ACHN (cell line): ENCODE measurements around the gene ZC3H11A.
"Not testable (repeated sequence)": the region's sequence is repeated elsewhere in the genome, so short reads cannot be mapped to it uniquely, and the experiment has no call there.

Experiments used
- DNase-seq: peaks from one replicate; pipeline ENCODE4 v3.0.0-alpha.2; 2015
- in situ Hi-C: cut with HindIII; loops from 2 replicates; pipeline ENCODE4 v1.10.0; 2017; ENCODE audit warnings: low sequenced_read_pairs, low pct_ligation_motif_present, low pct_unique_long_range_greater_than_20kb

Gene ZC3H11A

GRCh38 chr1:203777596-203777995 is 17.8 kb upstream of the ZC3H11A start:
- in situ Hi-C loops, result no loop called here
- DNase-seq, result no peak

GRCh38 chr1:203778146-203778545 is 17.3 kb upstream of the ZC3H11A start:
- no peak for DNase-seq
- in situ Hi-C loops, result no loop called here

- no peak for DNase-seq
- in situ Hi-C loops, result no loop called here
These were observed 16.6 kb upstream of the ZC3H11A start for GRCh38 chr1:203778789-203779188.

- no peak for DNase-seq
- in situ Hi-C loops, result no loop called here
These were observed 13.5 kb upstream of the ZC3H11A start for GRCh38 chr1:203781962-203782361.

GRCh38 chr1:203789966-203790365 is 5.5 kb upstream of the ZC3H11A start:
- in situ Hi-C loops, result no loop called here

GRCh38 chr1:203791498-203791897 is 3.9 kb upstream of the ZC3H11A start:
- in situ Hi-C loops, result no loop called here
- DNase-seq, result no peak

More at GRCh38 chr1:203789966-203790365, 5.5 kb upstream of the ZC3H11A start:
- DNase-seq, result no peak

GRCh38 chr1:203792486-203792885 is 2.9 kb upstream of the ZC3H11A start:
- in situ Hi-C loops, result no loop called here
- no peak for DNase-seq

- in situ Hi-C loops, DNase-seq: not testable (repeated sequence)
These were observed 1.9 kb upstream of the ZC3H11A start for GRCh38 chr1:203793561-203793960.

GRCh38 chr1:203794764-203795440 is 521 bp upstream of the ZC3H11A start:
- in situ Hi-C loops, result no loop called here
- no peak for DNase-seq

- DNase-seq, result peak; percentile 39
- in situ Hi-C loops, result no loop called here
These were observed 798 bp downstream of the ZC3H11A start for GRCh38 chr1:203796236-203796605.

- no peak for DNase-seq
- in situ Hi-C loops, result no loop called here
These were observed 1.8 kb downstream of the ZC3H11A start for GRCh38 chr1:203797216-203797615.

GRCh38 chr1:203797948-203798655 is 2.7 kb downstream of the ZC3H11A start:
- no peak for DNase-seq
- in situ Hi-C loops, result no loop called here

- DNase-seq, result no peak
- in situ Hi-C loops, result no loop called here
These were observed 3.7 kb downstream of the ZC3H11A start for GRCh38 chr1:203799157-203799556.

GRCh38 chr1:203799971-203800370 is 4.5 kb downstream of the ZC3H11A start:
- in situ Hi-C loops, result no loop called here
- no peak for DNase-seq

GRCh38 chr1:203805689-203806088 is 10.3 kb downstream of the ZC3H11A start:
- in situ Hi-C loops, result no loop called here
- no peak for DNase-seq

- in situ Hi-C loops, result no loop called here
- DNase-seq, result no peak
These were observed 11.8 kb downstream of the ZC3H11A start for GRCh38 chr1:203807196-203807595.

GRCh38 chr1:203813581-203814341 is 18.3 kb downstream of the ZC3H11A start:
- in situ Hi-C loops, result no loop called here
- DNase-seq, result no peak

- in situ Hi-C loops, result no loop called here
- DNase-seq, result no peak
These were observed 23.0 kb downstream of the ZC3H11A start for GRCh38 chr1:203818399-203818798.

GRCh38 chr1:203823306-203823705 is 27.9 kb downstream of the ZC3H11A start:
- DNase-seq, result no peak
- in situ Hi-C loops, result no loop called here
